Measurements from ENCODE around the gene L1CAM. TPM values are rescaled to one million over a fixed set of nuclear protein-coding genes. Genes with fewer than 3 reads are reported as not detected.

The L1CAM gene
- total and polyA plus RNA-seq, 7 donors, result 2.4 to 30.2 (median 15.5) TPM; not detected in 1

DNA sequence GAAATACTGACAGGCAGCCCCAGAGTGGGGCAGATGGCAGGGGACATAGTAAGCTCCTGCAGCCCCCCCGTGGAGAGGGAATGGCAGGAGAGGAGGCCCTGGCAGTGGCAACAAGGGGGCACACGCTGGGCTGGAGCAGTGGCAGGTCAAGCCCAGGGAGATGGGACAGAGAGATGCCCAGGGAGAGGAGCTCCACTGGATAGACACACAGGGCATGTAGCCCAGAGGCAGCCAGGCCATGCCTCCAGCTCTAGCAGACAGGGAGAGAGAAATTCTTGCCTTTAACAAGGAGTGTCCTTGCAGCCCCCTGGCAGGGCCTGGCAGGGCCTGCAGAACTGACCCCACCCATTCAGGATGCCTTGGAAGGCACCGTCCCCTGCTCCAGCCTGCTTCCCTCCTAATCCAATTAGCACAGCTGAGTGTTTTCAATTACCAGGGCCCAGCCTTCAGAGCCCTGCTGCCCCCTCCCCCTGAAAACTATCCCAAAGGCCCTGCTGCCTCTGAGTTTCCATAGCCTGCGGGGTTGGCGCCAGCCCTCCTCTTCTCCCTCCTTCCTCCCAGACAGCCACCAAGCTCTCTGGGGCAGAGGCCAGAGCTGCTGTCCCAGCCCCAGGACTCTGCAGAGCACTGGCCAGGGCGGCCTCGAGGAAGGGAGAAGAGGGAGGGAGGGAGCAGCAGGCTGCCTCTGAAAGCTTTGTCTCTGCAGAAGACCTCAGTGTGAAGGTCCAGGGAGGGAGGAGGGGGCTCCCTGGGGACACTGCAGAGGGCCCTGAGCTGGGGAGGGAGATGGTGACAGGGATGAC is 12.5 kb downstream of the L1CAM start:
- no peaks in the 10 kb centered on the region for H3K36me3 ChIP-seq
- no peak for DNase-seq
- 32 to 36% methylated on average over 7 of the region's 7 CpGs for WGBS, 2 donors
- H3K9me3 ChIP-seq, result no peaks in the 10 kb centered on the region
- TF ChIP-seq EP300 (IDR thresholded peaks at IDR 0.05), result no peak
- TF ChIP-seq, protein P1, sequence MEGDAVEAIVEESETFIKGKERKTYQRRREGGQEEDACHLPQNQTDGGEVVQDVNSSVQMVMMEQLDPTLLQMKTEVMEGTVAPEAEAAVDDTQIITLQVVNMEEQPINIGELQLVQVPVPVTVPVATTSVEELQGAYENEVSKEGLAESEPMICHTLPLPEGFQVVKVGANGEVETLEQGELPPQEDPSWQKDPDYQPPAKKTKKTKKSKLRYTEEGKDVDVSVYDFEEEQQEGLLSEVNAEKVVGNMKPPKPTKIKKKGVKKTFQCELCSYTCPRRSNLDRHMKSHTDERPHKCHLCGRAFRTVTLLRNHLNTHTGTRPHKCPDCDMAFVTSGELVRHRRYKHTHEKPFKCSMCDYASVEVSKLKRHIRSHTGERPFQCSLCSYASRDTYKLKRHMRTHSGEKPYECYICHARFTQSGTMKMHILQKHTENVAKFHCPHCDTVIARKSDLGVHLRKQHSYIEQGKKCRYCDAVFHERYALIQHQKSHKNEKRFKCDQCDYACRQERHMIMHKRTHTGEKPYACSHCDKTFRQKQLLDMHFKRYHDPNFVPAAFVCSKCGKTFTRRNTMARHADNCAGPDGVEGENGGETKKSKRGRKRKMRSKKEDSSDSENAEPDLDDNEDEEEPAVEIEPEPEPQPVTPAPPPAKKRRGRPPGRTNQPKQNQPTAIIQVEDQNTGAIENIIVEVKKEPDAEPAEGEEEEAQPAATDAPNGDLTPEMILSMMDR (IDR thresholded peaks at IDR 0.05), result no peak
- no peak for TF ChIP-seq POLR2AphosphoS5 (IDR thresholded peaks at IDR 0.05)
- TF ChIP-seq POLR2A (IDR thresholded peaks at IDR 0.05), result no peak
- H3K4me1 ChIP-seq, result no peaks in the 10 kb centered on the region
- no peak overlapping the region for H3K27ac ChIP-seq
- H3K27me3 ChIP-seq, result peaks cover 0 to 7% (median 7%) of the 10 kb centered on the region in 3 donors
- no peak overlapping the region for H3K4me3 ChIP-seq
- intact Hi-C loops (cut with DNase I), result no loop called here

DNA sequence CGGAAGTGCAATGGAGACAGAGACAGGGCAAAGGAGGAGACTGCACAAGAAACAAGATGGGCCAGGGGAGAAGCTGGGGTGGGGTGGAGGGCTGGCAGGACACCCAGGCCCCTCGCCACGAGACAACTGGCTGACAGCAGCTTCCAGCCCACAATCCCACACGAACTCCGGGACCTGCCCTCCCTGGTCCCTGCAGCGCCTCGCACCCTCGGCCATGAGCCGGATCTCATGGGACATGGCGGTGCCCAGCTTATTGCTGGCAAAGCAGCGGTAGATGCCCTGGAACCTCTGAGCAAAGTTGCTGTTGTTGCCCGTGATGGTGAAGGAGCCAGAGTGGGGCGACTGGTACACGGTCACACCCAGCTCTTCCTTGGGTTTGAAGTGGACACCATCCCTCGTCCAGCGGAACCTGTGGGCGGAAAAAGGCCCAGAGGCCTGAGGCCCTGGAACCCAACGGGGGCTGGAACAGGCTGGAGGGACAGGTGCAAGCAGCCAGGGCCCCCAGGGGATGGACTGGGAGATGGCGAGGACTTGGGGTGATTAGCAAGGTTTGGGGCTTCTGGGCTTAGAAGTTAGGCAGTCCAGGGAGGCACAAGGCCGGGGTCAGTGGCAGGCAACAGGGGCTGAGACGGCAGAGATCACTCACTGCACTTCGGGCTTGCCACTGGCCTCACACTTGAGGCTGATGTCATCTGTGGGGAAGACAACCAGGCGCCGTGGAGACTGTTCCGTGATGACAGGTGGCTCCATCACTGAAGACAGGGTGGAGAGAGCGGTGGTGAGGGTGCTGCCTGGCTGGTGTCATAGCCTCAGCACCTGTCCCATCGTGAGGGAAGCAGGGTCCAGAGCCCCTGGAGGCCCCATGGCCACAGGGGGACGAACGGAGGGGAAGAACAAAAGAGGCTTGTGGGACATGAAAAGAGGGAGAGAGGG is 13.8 kb downstream of the L1CAM start:
- 71 to 80% methylated on average over 29 of the region's 29 CpGs for WGBS, 2 donors
- peaks cover 0 to 7% (median 0%) of the 10 kb centered on the region in 3 donors for H3K27me3 ChIP-seq
- no peak for DNase-seq
- no peaks in the 10 kb centered on the region for H3K9me3 ChIP-seq
- no peaks in the 10 kb centered on the region for H3K4me1 ChIP-seq
- H3K36me3 ChIP-seq, result no peaks in the 10 kb centered on the region
- TF ChIP-seq POLR2A (IDR thresholded peaks at IDR 0.05) (no peak), POLR2AphosphoS5 (IDR thresholded peaks at IDR 0.05) (no peak), EP300 (IDR thresholded peaks at IDR 0.05) (no peak)
- TF ChIP-seq, protein P1 (IDR thresholded peaks at IDR 0.05), result no peak
- intact Hi-C loops (cut with DNase I), result no loop called here
- no peak overlapping the region for H3K27ac ChIP-seq
- no peak overlapping the region for H3K4me3 ChIP-seq

DNA sequence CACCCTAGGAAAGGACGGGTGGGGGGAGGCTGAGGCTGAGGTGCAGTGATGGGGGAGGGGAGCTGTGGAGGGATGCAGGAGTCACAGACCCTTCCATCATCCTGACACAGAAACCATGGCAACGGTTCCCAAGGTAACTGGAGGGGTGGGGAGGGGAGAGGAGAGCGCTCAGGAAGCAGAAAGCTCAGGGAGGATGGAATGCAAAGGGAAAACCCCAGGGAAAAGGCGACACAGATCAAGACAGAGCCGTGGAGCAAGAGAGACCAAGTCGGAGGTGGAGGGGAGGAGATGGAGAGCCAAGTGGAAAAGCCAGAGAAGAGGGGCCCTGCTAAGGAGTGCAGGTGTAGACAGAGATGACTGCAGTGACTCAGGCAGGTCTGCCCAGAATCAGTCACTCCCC is 14.5 kb downstream of the L1CAM start:
- H3K36me3 ChIP-seq, result no peaks in the 10 kb centered on the region
- DNase-seq, result no peak
- no peak overlapping the region for H3K27ac ChIP-seq
- intact Hi-C loops (cut with DNase I), result no loop called here
- H3K4me3 ChIP-seq, result no peak overlapping the region
- WGBS, 2 donors, result 21 to 27% methylated on average over 6 of the region's 6 CpGs
- H3K9me3 ChIP-seq, result no peaks in the 10 kb centered on the region
- no peaks in the 10 kb centered on the region for H3K4me1 ChIP-seq
- TF ChIP-seq, protein P1 (IDR thresholded peaks at IDR 0.05), result no peak
- TF ChIP-seq EP300 (IDR thresholded peaks at IDR 0.05) (no peak), POLR2AphosphoS5 (IDR thresholded peaks at IDR 0.05) (no peak), POLR2A (IDR thresholded peaks at IDR 0.05) (no peak)
- peaks cover 0 to 7% (median 0%) of the 10 kb centered on the region in 3 donors for H3K27me3 ChIP-seq

DNA sequence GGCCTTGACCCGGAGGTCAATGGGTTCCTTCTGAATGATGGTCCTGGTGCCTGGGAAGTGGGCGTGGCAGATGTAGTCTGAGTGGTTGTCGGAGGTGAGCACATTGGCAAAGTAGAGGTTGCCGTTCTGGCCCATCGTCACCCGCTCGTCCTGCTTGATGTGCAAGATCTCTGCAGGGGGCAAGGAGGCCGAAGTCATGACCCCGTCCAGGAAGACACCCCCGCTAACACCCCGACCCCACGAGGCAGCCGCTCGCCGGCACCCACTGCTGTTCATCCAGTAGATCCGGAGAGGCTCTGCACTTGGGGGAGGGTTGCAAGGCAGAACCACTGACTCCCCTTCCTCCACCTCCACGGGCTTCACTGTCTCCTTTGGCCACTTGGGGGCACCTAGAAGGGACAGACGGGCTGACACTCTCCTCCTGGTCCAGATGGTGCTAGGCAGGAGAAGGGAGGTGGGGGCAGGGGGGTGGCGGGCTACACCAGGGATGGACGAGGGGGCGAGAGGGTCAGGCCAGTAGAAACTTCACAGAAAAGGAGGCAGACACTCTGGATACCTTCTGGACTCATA is 15.1 kb downstream of the L1CAM start:
- intact Hi-C loops (cut with DNase I), result no loop called here
- no peak overlapping the region for H3K4me3 ChIP-seq
- no peaks in the 10 kb centered on the region for H3K9me3 ChIP-seq
- H3K36me3 ChIP-seq, result no peaks in the 10 kb centered on the region
- DNase-seq, result peak; percentile 61
- 61 to 62% methylated on average over 21 of the region's 21 CpGs for WGBS, 2 donors
- no peaks in the 10 kb centered on the region for H3K4me1 ChIP-seq
- TF ChIP-seq, protein P1 (IDR thresholded peaks at IDR 0.05), result no peak
- TF ChIP-seq EP300 (IDR thresholded peaks at IDR 0.05) (no peak), POLR2A (IDR thresholded peaks at IDR 0.05) (no peak), POLR2AphosphoS5 (IDR thresholded peaks at IDR 0.05) (no peak)
- H3K27ac ChIP-seq, result no peak overlapping the region
- peaks cover 0 to 7% (median 0%) of the 10 kb centered on the region in 3 donors for H3K27me3 ChIP-seq
